ENCODE results near the gene SLC25A26. TPM values are rescaled to one million over a fixed set of nuclear protein-coding genes. Genes with fewer than 3 reads are reported as not detected.

SLC25A26 gene
- polyA plus RNA-seq, 4 donors, result 21.9 to 27.0 (median 23.5) TPM

- no peak for DNase-seq (ENCODE audit: low read depth in 4 of 4, low spot score in 2 of 4)
Measured at GRCh38 chr3:66312039-66312438, 91.2 kb downstream of the SLC25A26 start.

GRCh38 chr3:66314455-66314854 lies 93.7 kb downstream of the SLC25A26 start:
- DNase-seq (ENCODE audit: low read depth in 4 of 4, low spot score in 2 of 4), result no peak

- DNase-seq (ENCODE audit: low read depth in 4 of 4, low spot score in 2 of 4), result no peak
Measured at GRCh38 chr3:66317750-66318376, 97.1 kb downstream of the SLC25A26 start.

- DNase-seq (ENCODE audit: low read depth in 4 of 4, low spot score in 2 of 4), result no peak
Measured at GRCh38 chr3:66320390-66320789, 99.6 kb downstream of the SLC25A26 start.

GRCh38 chr3:66322436-66322835 lies 101.6 kb downstream of the SLC25A26 start:
- DNase-seq (ENCODE audit: low read depth in 4 of 4, low spot score in 2 of 4), result no peak

GRCh38 chr3:66326340-66326739 lies 105.5 kb downstream of the SLC25A26 start:
- no peak for DNase-seq (ENCODE audit: low read depth in 4 of 4, low spot score in 2 of 4)

- DNase-seq (ENCODE audit: low read depth in 4 of 4, low spot score in 2 of 4), result no peak
Measured at GRCh38 chr3:66335671-66336070, 114.9 kb downstream of the SLC25A26 start.

- no peak for DNase-seq (ENCODE audit: low read depth in 4 of 4, low spot score in 2 of 4)
Measured at GRCh38 chr3:66336333-66336766, 115.5 kb downstream of the SLC25A26 start.

GRCh38 chr3:66338927-66339326 lies 118.1 kb downstream of the SLC25A26 start:
- DNase-seq (ENCODE audit: low read depth in 4 of 4, low spot score in 2 of 4), result no peak

- no peak for DNase-seq (ENCODE audit: low read depth in 4 of 4, low spot score in 2 of 4)
Measured at GRCh38 chr3:66342717-66343356, 122.0 kb downstream of the SLC25A26 start.

GRCh38 chr3:66344391-66344811 lies 123.6 kb downstream of the SLC25A26 start:
- DNase-seq (ENCODE audit: low read depth in 4 of 4, low spot score in 2 of 4), result no peak

GRCh38 chr3:66344848-66345578 lies 124.2 kb downstream of the SLC25A26 start:
- DNase-seq (ENCODE audit: low read depth in 4 of 4, low spot score in 2 of 4), result no peak

GRCh38 chr3:66348704-66349103 lies 127.9 kb downstream of the SLC25A26 start:
- no peak for DNase-seq (ENCODE audit: low read depth in 4 of 4, low spot score in 2 of 4)

- no peak for DNase-seq (ENCODE audit: low read depth in 4 of 4, low spot score in 2 of 4)
Measured at GRCh38 chr3:66350601-66351000, 129.8 kb downstream of the SLC25A26 start.

- no peak for DNase-seq (ENCODE audit: low read depth in 4 of 4, low spot score in 2 of 4)
Measured at GRCh38 chr3:66353039-66353438, 132.2 kb downstream of the SLC25A26 start.

- no peak for DNase-seq (ENCODE audit: low read depth in 4 of 4, low spot score in 2 of 4)
Measured at GRCh38 chr3:66353530-66353929, 132.7 kb downstream of the SLC25A26 start.

- no peak for DNase-seq (ENCODE audit: low read depth in 4 of 4, low spot score in 2 of 4)
Measured at GRCh38 chr3:66354001-66354400, 133.2 kb downstream of the SLC25A26 start.

GRCh38 chr3:66355394-66355793 lies 134.6 kb downstream of the SLC25A26 start:
- no peak for DNase-seq (ENCODE audit: low read depth in 4 of 4, low spot score in 2 of 4)

- DNase-seq (ENCODE audit: low read depth in 4 of 4, low spot score in 2 of 4), result no peak
Measured at GRCh38 chr3:66355997-66356396, 135.2 kb downstream of the SLC25A26 start.

- no peak for DNase-seq (ENCODE audit: low read depth in 4 of 4, low spot score in 2 of 4)
Measured at GRCh38 chr3:66361356-66361755, 140.6 kb downstream of the SLC25A26 start.

- no peak for DNase-seq (ENCODE audit: low read depth in 4 of 4, low spot score in 2 of 4)
Measured at GRCh38 chr3:66362541-66362941, 141.7 kb downstream of the SLC25A26 start.

GRCh38 chr3:66363148-66363547 lies 142.3 kb downstream of the SLC25A26 start:
- DNase-seq (ENCODE audit: low read depth in 4 of 4, low spot score in 2 of 4), result no peak

Data from left renal cortex interstitium (tissue), 4 donors.